ENCODE measurements around the gene MYO5C.

DNA sequence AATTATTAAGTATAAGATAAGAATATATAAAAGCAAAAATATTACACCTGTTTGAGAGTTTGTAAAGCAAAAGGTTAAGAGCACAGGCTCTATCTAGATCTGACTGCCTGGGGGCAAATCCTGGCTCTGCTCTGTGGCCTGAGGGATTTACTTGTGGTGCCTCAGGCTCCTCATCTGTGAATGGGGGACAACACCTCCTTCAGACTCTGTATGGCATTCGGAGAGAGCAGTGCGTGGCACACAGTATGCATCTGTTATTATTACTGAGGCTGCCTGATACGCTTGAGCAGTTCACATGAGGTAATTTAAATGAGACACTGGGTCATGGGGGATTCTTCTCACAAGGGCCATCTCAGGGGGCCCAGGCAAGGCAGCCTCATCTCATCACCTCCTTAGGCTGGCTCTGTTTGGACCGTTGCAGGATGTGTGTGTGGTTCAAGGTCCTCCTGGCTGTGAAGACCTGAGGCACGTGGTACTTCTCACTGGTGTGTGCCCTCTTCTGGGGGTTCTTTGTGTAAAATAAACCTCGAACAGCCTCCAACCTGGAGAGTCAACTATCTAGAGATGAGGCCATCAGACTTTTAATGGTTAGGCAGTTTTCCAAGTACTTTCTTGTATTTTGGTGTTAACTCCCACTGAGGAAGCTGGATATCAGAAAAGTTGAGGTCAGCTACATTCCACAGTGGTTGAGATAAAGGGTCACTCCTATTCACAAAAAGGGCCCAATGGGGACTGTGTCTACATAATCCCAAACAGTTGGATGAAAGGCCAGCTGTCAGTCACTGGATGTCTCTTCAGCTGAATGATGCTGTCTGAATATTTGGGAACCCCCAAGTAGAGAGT is 113.4 kb downstream of the MYO5C start:
- TF ChIP-seq CTCF (conservative IDR thresholded peaks at IDR 0.05; ENCODE audit: low read depth, low read length) = no peak
- TF ChIP-seq POLR2A (IDR thresholded peaks at IDR 0.05; ENCODE audit: low read depth, low read length) = no peak
- TF ChIP-seq RFX5 (IDR thresholded peaks at IDR 0.05; ENCODE audit: low read depth, low read length) = no peak
- no peak for TF ChIP-seq MAFK (IDR thresholded peaks at IDR 0.05; ENCODE audit: low read depth, low read length)
- no peak for TF ChIP-seq RAD21 (IDR thresholded peaks at IDR 0.05; ENCODE audit: low read length)
